ENCODE data around the gene C10orf90. TPM values are rescaled to one million over a fixed set of nuclear protein-coding genes. Genes with fewer than 3 reads are reported as not detected.

The C10orf90 gene
- total RNA-seq, 4 donors from 2014 or later, result 2.1 to 6.5 (median 4.1) TPM

- H3K36me3 ChIP-seq, result no peaks in the 10 kb centered on the region
- no peaks in the 10 kb centered on the region for H3K9me3 ChIP-seq
- TF ChIP-seq POLR2AphosphoS5 (IDR thresholded peaks at IDR 0.05) (no peak), CTCF (IDR thresholded peaks at IDR 0.05) (no peak), POLR2A (IDR thresholded peaks at IDR 0.05) (no peak), EP300 (IDR thresholded peaks at IDR 0.05) (no peak)
- H3K4me3 ChIP-seq, result no peak overlapping the region
- H3K27me3 ChIP-seq, result no peaks in the 10 kb centered on the region
- DNase-seq (ENCODE audit: low spot score in 2 of 2), result no peak
- H3K4me1 ChIP-seq, result no peaks in the 10 kb centered on the region
- H3K27ac ChIP-seq, result no peak overlapping the region
- WGBS, result 80% methylated on average over 3 of the region's 3 CpGs
Observed at GRCh38 chr10:126398383-126398743, 272.1 kb downstream of the C10orf90 start.

GRCh38 chr10:126397640-126398382 is 272.7 kb downstream of the C10orf90 start:
- TF ChIP-seq POLR2AphosphoS5 (IDR thresholded peaks at IDR 0.05) (no peak), CTCF (IDR thresholded peaks at IDR 0.05) (no peak), POLR2A (IDR thresholded peaks at IDR 0.05) (no peak)
- Histone ChIP-seq H3K27ac (no peak overlapping the region), H3K27me3 (no peaks in the 10 kb centered on the region), H3K9me3 (no peaks in the 10 kb centered on the region), H3K4me1 (no peaks in the 10 kb centered on the region), H3K4me3 (no peak overlapping the region), H3K36me3 (no peaks in the 10 kb centered on the region)
- WGBS, result 70% methylated on average over 4 of the region's 4 CpGs
- DNase-seq (ENCODE audit: low spot score in 2 of 2), result no peak

- no peaks in the 10 kb centered on the region for H3K36me3 ChIP-seq
- H3K4me1 ChIP-seq, result no peaks in the 10 kb centered on the region
- H3K27ac ChIP-seq, result no peak overlapping the region
- no peak overlapping the region for H3K4me3 ChIP-seq
- DNase-seq (ENCODE audit: low spot score in 2 of 2), result no peak
- TF ChIP-seq CTCF (IDR thresholded peaks at IDR 0.05) (no peak), POLR2A (IDR thresholded peaks at IDR 0.05) (no peak), POLR2AphosphoS5 (IDR thresholded peaks at IDR 0.05) (no peak), EP300 (IDR thresholded peaks at IDR 0.05) (no peak)
- WGBS, result 94% methylated on average over 3 of the region's 3 CpGs
- H3K9me3 ChIP-seq, result no peaks in the 10 kb centered on the region
- no peaks in the 10 kb centered on the region for H3K27me3 ChIP-seq
Observed at GRCh38 chr10:126397156-126397555, 273.3 kb downstream of the C10orf90 start.

- Histone ChIP-seq H3K36me3 (no peaks in the 10 kb centered on the region), H3K9me3 (no peaks in the 10 kb centered on the region), H3K4me3 (no peak overlapping the region), H3K27me3 (no peaks in the 10 kb centered on the region), H3K27ac (no peak overlapping the region), H3K4me1 (no peaks in the 10 kb centered on the region)
- 86% methylated on average over 2 of the region's 2 CpGs for WGBS
- no peak for DNase-seq (ENCODE audit: low spot score in 2 of 2)
- TF ChIP-seq CTCF (IDR thresholded peaks at IDR 0.05) (no peak), POLR2AphosphoS5 (IDR thresholded peaks at IDR 0.05) (no peak), EP300 (IDR thresholded peaks at IDR 0.05) (no peak), POLR2A (IDR thresholded peaks at IDR 0.05) (no peak)
Observed at GRCh38 chr10:126394948-126395347, 275.5 kb downstream of the C10orf90 start.

GRCh38 chr10:126393076-126393475 is 277.4 kb downstream of the C10orf90 start:
- no peak for TF ChIP-seq POLR2A (IDR thresholded peaks at IDR 0.05)
- no peak for TF ChIP-seq EP300 (IDR thresholded peaks at IDR 0.05)
- no peak for TF ChIP-seq CTCF (IDR thresholded peaks at IDR 0.05)
- H3K9me3 ChIP-seq, result no peaks in the 10 kb centered on the region
- H3K27ac ChIP-seq, result no peak overlapping the region
- no peak for DNase-seq (ENCODE audit: low spot score in 2 of 2)
- 87% methylated on average over 4 of the region's 4 CpGs for WGBS
- H3K27me3 ChIP-seq, result peaks cover 9% of the 10 kb centered on the region
- no peaks in the 10 kb centered on the region for H3K36me3 ChIP-seq
- H3K4me3 ChIP-seq, result no peak overlapping the region
- peaks cover 8% of the 10 kb centered on the region for H3K4me1 ChIP-seq

All from suprapubic skin (tissue), 4 donors.